ENCODE measurements around the gene DNAI7.

Gene DNAI7

DNA sequence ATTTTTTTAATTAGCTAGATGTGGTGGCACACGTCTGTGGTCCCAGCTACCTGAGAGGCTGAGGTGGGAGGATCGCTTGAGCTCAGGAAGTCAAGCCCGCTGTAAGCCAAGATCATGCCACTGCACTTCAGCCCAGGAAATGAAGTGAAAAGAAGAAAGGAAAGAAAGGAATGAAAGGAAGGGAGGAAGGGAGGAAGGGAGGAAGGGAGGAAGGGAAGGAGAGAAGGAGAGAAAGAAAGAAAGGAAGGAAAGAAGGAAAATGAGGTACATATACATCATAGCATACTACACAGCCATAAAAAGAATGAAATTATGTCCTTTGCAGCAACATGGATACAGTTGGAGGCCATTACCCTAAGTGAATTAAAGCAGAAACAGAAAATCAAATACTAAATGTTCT, 12.2 kb downstream of the DNAI7 start:
- no peak for DNase-seq (ENCODE audit: low spot score)

DNA sequence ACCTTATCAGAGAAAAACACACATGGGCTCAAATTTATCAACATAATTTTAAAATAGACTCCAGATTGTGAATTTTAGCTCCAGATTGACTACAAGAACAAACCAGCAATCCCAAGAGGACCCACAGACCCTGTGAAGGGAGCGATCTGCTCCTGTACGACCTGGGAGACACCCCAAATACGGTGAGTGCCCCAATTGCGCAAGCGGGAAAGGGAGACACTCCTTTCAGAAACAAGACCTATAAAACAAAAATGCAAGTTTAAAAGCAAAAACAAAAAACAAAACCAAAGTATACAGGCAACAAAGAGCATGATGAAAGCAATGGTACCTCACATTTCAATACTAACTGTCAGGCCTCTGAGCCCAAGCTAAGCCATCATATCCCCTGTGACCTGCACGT, 32.1 kb downstream of the DNAI7 start:
- DNase-seq (ENCODE audit: low spot score), result no peak

DNA sequence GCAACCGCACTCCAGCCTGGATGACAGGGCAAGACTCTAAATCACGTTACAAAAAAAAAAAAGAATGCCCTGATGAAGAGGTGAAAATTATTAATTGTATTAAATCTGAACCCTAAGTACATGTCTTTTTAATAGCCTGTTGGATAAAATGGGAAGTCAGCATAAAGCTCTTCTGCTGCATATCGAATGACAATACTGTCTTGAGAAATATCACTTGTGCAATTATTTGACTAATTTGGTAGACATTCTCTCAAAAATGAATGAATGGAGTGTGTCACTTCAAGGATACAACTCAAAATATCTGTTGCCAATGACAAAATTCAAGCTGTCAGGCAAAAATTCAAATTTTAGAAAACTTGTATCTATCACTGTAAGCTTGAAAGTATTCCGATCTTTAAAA, 38.9 kb downstream of the DNAI7 start:
- no peak for DNase-seq (ENCODE audit: low spot score)

DNA sequence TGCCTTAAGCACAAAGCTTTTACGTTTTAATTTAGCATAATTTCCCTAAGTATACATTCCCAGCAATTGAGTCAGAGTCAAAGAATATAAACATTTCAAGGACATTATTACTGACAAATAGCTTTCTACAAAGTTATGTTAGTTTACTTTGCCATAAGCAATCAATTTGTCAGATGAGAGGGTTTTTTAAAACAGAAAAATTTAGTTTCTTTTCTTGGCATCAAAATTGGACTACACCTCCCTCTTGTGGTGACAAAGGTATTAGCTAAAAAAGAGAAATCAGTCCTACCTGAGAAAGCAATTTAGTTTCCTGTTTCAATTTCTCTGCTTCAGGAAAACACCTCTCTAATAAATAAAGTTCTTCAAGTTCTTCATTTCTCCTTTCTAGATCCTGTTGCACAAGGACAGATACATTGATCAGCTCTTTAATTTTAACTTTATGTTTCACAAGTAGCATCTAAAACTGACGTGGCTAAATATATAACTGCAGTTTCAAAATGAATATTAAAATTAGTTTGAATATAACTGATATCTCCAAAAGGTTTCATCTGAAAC, 39.9 kb downstream of the DNAI7 start:
- peak; percentile 18 for DNase-seq (ENCODE audit: low spot score)

DNA sequence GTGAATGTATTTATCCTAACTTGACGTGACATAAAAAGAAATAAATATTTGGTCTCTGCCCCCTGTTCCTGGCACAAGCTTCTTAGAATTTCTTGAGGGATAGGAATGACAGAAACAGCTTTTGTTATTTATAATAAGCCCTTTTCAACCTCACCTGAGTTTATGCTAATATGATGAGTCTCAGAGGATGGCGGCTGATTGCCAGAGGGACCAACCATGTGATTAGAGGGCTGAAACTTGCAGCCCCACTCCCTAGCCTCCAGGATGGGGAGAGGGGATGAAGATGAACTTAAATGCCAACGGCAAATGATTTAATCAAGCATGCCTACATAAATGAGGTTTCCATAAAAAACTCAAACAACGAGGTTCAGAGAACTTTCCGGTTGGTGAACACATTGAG, 42.9 kb downstream of the DNAI7 start:
- DNase-seq (ENCODE audit: low spot score), result no peak

DNA sequence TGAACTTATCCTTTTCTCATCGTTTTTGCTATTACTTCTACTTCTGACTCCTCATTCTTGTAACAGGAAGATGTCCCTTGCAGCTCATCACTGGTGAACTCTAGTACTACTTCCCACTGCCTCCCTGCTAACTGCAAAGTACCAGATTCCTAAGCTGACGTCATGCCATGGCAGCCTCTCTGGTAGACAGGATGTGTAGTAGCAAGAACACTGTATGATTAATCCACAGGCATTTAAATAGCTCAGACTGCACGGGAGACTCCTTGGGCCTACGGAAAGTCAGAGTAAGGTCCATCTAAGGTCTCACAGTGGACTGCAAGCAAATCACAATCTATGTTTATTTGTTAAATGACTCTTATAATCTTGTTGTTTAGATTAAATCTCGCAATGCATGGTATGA, 43.5 kb downstream of the DNAI7 start:
- DNase-seq (ENCODE audit: low spot score), result no peak

DNA sequence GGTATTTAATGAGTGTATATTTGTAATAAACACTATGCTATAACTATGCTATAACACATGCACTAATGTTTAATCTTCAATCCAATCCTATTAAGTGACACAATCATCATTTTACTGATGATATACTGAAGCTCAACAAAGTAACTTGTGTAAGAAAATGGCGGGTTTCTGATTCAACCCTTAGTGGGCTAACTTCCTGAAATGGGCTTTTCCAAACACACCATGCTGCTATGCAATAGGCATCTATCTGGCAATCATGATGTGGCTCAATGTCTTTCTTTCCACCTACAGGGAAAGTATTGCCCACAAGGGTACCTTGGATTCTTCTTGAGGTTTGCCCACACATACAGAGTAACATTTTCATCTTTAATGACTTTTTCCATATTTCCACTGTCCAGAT, 48.3 kb downstream of the DNAI7 start:
- DNase-seq (ENCODE audit: low spot score), result no peak

DNA sequence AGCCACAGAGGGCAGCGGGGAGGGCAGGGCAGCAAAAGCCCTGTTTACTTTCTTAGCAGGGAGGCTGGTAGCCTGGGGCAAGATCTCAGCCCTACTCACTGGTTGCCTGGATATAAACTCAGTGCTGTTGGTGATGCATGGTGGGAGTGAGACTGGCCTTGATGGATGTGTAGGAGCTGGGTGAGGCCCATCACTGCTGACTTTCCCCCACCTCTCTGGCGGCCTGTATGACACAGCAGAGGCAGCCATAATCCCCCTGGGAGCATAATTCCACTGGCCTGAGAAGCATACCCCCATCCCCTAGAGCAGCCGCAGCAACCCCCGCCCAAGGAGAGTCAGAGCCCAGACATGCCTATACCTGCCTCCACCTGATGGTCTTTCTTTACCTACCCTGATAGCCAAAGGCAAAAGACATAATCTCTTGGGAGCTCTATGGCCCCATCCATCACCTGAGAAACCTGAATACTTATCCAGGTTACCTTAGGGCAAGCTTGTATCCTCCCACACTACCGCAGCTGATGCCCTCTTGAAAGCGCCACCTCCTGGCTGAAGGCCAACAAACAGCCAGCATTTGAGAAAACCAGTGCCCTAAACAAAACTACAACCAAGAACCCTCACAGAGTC, 59.3 kb downstream of the DNAI7 start:
- no peak for DNase-seq (ENCODE audit: low spot score)

DNA sequence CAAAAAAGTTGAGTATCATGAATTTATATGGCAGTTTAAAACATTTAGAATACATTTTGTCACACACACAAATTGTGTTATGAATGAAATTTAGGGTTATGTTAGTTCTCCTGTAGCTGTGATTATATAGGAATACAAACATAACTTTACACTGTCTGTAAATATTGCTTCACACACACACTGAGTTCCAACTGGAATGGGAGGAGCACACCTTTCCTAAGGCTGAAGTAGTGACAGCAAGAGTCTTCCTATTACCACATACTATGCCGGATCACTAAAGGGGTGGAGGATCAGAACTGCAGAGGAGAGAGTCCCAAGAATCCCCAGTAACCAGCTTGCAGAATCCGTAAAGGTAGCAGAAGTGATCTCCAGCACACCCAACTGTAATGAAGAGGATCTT, 63.7 kb downstream of the DNAI7 start:
- no peak for DNase-seq (ENCODE audit: low spot score)

DNA sequence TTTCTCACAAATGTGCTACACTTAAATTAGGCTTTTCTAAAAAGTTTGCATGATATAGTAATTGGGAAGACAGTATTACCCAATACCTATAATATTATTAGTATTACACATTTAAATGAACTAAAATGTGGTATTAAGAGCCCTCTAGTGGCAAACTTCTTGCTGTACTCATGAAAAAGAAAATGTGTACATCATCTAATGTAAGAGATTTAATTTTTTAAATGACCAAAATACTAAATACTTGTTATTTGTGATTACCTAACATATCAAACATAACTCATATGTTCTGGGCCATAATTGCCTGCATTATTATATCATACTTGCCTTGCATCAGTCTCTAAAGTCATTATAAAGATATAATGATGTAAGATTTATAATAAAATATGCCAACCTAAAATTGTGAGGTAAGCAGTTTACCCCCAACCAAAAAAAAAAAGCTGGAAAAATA, 64.2 kb downstream of the DNAI7 start:
- peak; percentile 62 for DNase-seq (ENCODE audit: low spot score)

DNA sequence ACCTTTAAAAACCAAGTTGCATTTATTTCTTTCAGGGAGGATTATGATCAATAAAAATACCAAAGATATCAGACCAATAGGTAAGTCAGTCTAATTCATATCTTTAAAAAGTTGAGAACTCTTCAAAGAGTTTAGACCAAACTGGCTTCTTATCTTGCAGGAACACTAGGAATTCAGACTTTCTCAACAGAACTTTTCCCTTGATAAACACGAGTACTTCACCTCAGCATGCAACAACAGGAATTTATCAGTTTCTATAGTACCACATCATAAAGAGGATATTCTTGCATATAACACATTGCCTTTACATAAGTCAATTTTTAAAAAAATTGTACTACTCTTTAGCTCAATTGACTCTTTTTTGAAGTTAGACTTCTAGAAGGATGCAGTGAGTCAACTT, 68.2 kb downstream of the DNAI7 start:
- no peak for DNase-seq (ENCODE audit: low spot score)

DNA sequence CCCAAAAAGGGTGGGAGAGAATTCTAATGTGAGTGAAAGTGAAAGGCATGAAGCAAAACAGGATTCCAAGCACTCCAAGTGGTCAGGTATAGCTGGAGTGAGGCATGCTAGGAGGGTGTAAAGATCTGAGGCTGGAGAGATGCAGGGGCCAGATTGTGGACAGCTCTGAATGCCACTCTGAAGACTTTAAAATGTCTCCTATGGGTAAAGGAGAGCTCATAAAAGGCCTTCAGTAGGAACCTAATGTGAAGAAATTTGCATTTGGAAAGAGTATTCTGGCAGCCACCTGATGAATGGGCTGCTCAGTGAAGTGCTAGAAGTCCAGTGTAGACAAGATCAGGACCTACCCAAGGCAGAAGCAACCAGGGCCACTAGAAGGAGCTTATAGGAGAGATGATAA, 68.9 kb downstream of the DNAI7 start:
- DNase-seq (ENCODE audit: low spot score), result no peak

DNA sequence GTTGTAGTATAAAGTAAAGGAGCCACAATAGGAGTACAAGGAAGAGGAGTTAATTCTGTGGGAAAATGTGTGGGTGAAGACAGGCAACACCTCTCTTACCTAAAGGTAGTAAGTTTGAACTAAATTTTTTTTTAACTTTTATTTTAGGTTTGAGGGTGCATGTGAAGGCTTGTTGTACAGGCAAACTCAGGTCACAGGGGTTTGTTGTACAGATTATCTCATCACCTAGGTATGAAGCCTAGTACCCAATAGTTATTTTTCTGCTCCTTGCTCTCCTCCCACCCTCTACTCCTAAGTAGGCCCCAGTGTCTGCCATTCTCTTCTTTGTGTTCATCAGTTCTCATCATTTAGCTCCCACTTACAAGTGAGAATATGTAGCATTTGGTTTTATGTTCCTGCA, 70.5 kb downstream of the DNAI7 start:
- DNase-seq (ENCODE audit: low spot score), result no peak

DNA sequence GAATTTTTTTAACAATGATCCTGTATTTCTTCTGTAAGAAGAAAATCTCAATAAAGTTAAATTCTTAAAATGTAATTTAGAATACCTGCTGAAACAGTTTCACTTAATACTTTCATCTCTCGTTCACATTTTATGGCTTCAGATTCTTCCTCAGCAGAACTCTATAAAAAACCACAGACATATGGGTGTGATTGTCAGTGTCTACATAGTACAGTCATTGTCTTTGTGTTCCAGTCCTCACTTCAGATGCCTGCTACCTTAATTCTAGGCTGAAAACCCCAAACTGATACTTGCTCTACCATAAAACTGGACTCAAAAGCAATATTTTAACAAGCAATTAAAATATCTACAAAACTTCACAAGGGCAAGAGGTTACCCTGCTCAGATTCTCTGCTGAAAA, 71.8 kb downstream of the DNAI7 start:
- no peak for DNase-seq (ENCODE audit: low spot score)

DNA sequence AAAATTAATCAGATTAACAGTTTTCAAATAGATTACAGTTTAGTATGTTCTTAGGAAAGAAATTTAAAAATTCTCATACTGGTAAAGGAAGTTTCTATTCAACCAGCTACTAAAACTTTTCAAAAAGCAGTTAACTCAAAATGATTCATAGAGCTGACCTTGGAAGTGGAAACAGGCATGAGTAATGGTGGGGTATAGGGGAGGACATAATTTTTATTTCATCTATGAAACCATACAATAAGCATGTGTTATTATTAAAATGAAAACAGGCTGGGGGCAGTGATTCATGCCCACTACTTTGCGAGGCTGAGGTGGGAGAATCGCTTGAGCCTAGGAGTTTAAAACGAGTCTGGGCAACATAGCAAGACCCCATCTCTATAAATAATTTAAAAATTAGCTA, 73.0 kb downstream of the DNAI7 start:
- no peak for DNase-seq (ENCODE audit: low spot score)

DNA sequence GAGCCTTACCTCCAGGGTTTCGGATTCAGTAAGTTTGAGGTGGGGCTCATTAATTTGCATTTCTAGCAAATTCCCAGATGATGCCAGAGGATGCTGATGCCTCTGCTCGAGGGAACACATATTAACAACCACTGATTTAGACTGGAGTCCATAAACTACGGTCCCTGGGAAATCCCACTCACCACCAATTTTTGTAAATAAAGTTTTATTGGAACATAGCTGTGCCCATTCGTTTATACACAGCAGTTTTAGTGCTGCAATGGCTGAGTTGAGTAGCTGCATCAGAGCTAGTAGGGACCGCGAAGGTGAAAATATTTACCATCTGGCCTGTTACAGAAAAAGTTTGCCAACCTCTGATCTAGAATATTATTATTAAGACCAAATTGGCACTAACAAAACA, 73.8 kb downstream of the DNAI7 start:
- DNase-seq (ENCODE audit: low spot score), result no peak

DNA sequence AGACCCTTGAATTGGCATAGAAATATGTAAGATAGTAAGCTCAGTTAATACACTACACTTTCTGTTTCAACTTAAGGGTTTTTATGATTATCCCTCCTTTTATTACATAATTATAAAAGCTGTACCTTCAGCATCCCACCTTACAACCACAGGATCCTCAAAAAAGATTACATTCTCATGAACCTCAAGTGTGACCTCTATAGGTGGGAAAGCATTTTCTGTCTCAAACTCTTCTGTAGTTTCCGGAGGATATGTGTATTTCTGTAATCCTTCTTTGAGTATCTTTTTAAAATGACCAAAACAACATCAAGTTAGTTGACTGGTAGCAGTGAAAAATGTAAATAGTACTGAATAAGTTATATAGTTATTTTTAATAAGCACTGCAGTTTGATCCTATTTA, 75.9 kb downstream of the DNAI7 start:
- DNase-seq (ENCODE audit: low spot score), result no peak

DNA sequence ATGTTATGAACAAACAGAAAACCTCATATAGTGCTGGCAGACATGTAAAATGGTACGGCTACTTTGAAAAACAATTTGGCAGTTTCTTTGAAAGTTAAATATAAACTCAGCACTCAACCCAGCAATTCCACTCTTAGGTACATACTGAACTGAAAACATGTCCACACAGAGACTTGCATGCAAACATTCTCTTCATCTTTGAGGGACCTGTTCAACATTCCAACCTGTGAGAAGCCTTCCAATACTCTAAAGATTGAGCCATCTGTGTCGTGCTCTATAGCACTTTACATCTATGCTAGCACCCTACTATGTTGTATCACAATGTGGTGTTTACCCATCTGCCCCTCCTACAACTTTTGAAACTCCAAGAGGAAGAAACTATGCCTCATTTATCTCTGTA, 79.3 kb downstream of the DNAI7 start:
- no peak for DNase-seq (ENCODE audit: low spot score)

DNA sequence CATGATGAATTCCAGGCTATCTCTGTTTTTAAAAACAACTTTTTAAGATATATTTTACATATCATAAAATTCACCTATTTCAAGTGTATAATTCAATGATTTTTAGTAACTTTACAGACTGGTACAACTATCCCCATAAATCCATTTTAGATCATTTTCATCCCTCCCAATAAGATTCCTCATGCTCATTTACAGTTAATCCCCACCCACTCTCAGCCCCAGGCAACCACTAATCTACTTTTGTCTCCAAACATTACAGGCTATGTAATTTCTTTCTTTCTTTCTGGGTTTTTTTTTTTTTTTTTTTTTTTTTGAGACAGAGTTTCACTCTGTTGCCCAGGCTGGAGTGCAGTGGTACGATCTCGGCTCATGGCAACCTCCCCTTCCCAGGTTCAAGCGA, 81.3 kb downstream of the DNAI7 start:
- DNase-seq (ENCODE audit: low spot score), result no peak

DNA sequence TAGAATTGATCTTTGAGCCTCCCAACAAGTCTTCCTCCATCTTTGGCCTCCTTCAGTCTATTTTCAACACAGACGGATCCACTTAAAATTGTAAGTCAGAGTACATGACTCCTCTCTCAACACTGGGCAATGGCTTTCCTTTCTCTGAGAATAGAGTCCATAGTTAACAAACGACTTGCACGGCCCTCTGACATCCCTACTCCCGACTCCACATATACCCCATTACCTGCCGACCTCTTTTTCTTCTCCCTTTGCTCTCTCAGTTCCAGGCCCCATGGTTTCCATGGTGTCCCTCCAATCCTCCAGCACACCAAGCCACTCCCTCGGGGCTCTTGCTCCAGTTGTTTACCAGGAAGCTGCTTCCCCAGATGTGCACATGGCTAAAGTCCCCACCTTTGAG, 84.7 kb downstream of the DNAI7 start:
- no peak for DNase-seq (ENCODE audit: low spot score)

DNA sequence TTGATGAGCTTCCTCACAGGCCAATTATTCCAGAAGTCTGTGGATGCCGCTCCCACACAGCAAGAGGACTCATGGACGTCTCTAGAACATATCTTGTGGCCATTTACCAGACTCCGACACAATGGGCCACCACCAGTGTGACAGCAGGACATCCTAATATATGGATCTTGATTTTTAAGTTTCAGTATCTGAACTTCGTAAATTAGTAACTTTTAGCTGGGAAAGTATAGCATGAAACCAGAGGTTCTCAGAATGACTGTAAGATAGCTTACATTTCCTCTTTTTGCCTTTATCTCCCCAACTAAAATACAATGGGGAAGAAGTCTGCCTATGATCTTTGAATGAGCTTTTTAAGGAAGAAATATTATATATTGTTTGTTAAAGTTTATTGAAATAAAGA, 87.0 kb downstream of the DNAI7 start:
- DNase-seq (ENCODE audit: low spot score), result no peak

DNA sequence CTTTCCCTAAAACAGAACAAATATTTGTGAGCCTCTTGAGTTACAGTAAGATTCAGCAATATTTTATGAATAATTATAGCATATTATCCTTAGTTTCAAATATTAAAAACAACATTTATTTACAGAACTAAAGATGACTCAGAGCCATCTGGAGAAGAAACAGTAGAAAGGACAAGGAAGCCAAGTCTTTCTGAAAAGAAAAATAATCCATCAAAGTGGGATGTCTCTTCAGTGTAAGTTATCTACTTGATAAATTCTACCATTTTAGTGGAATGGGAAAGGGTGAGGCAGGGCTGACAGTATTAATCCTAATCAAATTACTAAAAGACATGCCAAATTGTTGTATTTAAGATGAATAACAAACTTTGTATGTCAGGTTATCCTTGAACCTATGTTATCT, 88.1 kb downstream of the DNAI7 start:
- DNase-seq (ENCODE audit: low spot score), result no peak

DNA sequence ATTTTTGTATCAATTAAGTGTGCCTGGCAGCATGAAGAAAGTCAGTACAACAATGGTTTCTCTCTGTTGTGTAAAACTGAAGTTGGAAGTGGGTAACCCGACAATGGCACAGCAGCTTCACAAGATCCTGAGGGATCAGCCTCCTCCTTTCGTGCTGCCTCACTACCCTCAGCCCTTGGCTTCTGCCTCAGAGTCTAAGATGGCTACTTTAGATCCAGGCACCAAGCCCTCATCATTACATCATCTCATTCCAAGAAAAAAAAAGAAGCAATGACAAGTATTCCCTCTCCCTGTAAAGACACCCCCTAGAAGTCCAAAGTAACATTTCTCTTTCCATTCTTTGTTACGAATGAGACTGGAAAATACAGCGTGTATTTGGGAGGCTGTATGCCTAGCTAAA, 92.6 kb downstream of the DNAI7 start:
- no peak for DNase-seq (ENCODE audit: low spot score)

DNA sequence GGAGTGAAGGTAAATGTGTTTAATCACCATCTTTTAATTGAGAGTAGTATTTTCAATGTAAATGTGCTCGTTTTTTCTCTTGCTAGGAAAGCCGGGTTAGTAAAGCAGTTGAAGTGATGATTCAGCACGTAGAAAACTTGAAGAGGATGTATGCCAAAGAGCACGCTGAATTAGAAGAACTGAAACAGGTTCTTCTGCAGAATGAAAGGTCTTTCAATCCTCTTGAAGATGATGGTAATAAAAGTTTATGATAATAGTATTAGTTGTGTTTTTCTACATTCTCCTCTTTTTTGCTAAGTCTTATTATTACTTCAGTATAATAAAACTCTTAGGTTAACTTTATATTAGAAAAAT, 93.9 kb downstream of the DNAI7 start:
- DNase-seq (ENCODE audit: low spot score), result no peak
